H9 (cell line): ENCODE data around the gene SLC24A1. TPM values are rescaled to one million over a fixed set of nuclear protein-coding genes. Genes with fewer than 3 reads are reported as not detected.

ENCODE experiments used
- DNase-seq: peaks from one replicate; pipeline ENCODE4 v3.0.0-alpha.2; 2017
- H2AFZ ChIP-seq: one replicate; pipeline ENCODE4 v1.6.1; 2013; ENCODE audit warnings: mild to moderate bottlenecking, low read length, control low read depth, moderate library complexity
- H2AK5ac ChIP-seq: 2 replicates; pipeline ENCODE4 v1.6.1; 2013; ENCODE audit warnings: low read length, control low read depth, mixed read lengths; ENCODE audit not compliant: insufficient read length
- H2BK120ac ChIP-seq: one replicate; pipeline ENCODE4 v1.6.1; 2013; ENCODE audit warnings: low read depth, mild to moderate bottlenecking, low read length, control low read depth, inconsistent platforms; ENCODE audit not compliant: poor library complexity, severe bottlenecking
- H2BK12ac ChIP-seq: 2 replicates; pipeline ENCODE4 v1.6.1; 2013; ENCODE audit warnings: low read length, control low read depth, mixed read lengths, low read depth; ENCODE audit not compliant: insufficient read length
- H2BK15ac ChIP-seq: 2 replicates; pipeline ENCODE4 v1.6.1; 2013; ENCODE audit warnings: low read depth, low read length, control low read depth
- H2BK20ac ChIP-seq: one replicate; pipeline ENCODE4 v1.6.1; 2013; ENCODE audit warnings: low read depth, mild to moderate bottlenecking, low read length, control low read depth, inconsistent platforms; ENCODE audit not compliant: poor library complexity, severe bottlenecking
- H2BK5ac ChIP-seq: 2 replicates; pipeline ENCODE4 v1.6.1; 2013; ENCODE audit warnings: low read length, control low read depth, mixed read lengths; ENCODE audit not compliant: insufficient read length
- H3K14ac ChIP-seq: 2 replicates; pipeline ENCODE4 v1.6.1; 2013; ENCODE audit warnings: low read length, control low read depth; ENCODE audit not compliant: insufficient read depth
- H3K18ac ChIP-seq: 2 replicates; pipeline ENCODE4 v1.6.1; 2013; ENCODE audit warnings: low read depth, mild to moderate bottlenecking, mixed read lengths, low read length, control low read depth; ENCODE audit not compliant: insufficient read length
- H3K23ac ChIP-seq: 2 replicates; pipeline ENCODE4 v1.6.1; 2013; ENCODE audit warnings: low read length, control low read depth, mixed read lengths, low read depth; ENCODE audit not compliant: insufficient read length
- H3K23me2 ChIP-seq: 2 replicates; pipeline ENCODE4 v1.6.1; 2013; ENCODE audit warnings: low read depth, mild to moderate bottlenecking, mixed read lengths, low read length, control low read depth; ENCODE audit not compliant: insufficient read length, poor library complexity, severe bottlenecking
- H3K27ac ChIP-seq: 2 replicates; pipeline ENCODE4 v1.5.1; 2013; ENCODE audit warnings: low read length, control low read depth, mixed read lengths, low read depth; ENCODE audit not compliant: insufficient read length
- H3K27me3 ChIP-seq: 2 replicates; pipeline ENCODE4 v1.6.1; 2013; ENCODE audit warnings: low read length, control low read depth, inconsistent platforms; ENCODE audit not compliant: insufficient read depth
- H3K4ac ChIP-seq: 2 replicates; pipeline ENCODE4 v1.6.1; 2013; ENCODE audit warnings: low read depth, mild to moderate bottlenecking, control low read depth, inconsistent platforms, low read length, moderate library complexity
- H3K4me1 ChIP-seq: 2 replicates; pipeline ENCODE4 v1.6.1; 2013; ENCODE audit warnings: low read length, control low read depth, inconsistent platforms; ENCODE audit not compliant: insufficient read depth
- H3K4me2 ChIP-seq: 2 replicates; pipeline ENCODE4 v1.6.1; 2013; ENCODE audit warnings: low read length, control low read depth, mixed read lengths; ENCODE audit not compliant: insufficient read length, insufficient read depth
- H3K56ac ChIP-seq: 2 replicates; pipeline ENCODE4 v1.6.1; 2013; ENCODE audit warnings: low read depth, mild to moderate bottlenecking, mixed read lengths, low read length, control low read depth; ENCODE audit not compliant: insufficient read length
- H3K79me1 ChIP-seq: 2 replicates; pipeline ENCODE4 v1.6.1; 2013; ENCODE audit warnings: low read depth, mild to moderate bottlenecking, moderate library complexity, low read length, control low read depth, inconsistent platforms; ENCODE audit not compliant: insufficient read depth, poor library complexity, severe bottlenecking
- H3K79me2 ChIP-seq: 2 replicates; pipeline ENCODE4 v1.6.1; 2013; ENCODE audit warnings: low read length, control low read depth, inconsistent platforms; ENCODE audit not compliant: insufficient read depth
- H3K9ac ChIP-seq: 2 replicates; pipeline ENCODE4 v1.6.1; 2013; ENCODE audit warnings: low read length, control low read depth, mixed read lengths; ENCODE audit not compliant: insufficient read length; ENCODE audit errors: extremely low read depth
- H3K9me3 ChIP-seq: one replicate; pipeline ENCODE4 v1.6.1; 2013; ENCODE audit warnings: low read depth, low read length, inconsistent platforms; ENCODE audit not compliant: control insufficient read depth
- H3T11ph ChIP-seq: one replicate; pipeline ENCODE4 v1.6.1; 2013; ENCODE audit warnings: mild to moderate bottlenecking, low read length, control low read depth, inconsistent platforms
- H4K20me1 ChIP-seq: one replicate; pipeline ENCODE4 v1.6.1; 2013; ENCODE audit not compliant: control insufficient read depth, insufficient read length, insufficient read depth
- H4K5ac ChIP-seq: 2 replicates; pipeline ENCODE4 v1.6.1; 2013; ENCODE audit warnings: low read depth, mild to moderate bottlenecking, mixed read lengths, low read length, control low read depth; ENCODE audit not compliant: insufficient read length
- H4K8ac ChIP-seq: replicated peaks from 2 replicates; pipeline ENCODE4 v1.6.1; 2013; ENCODE audit warnings: low read length, control low read depth, mixed read lengths, low read depth; ENCODE audit not compliant: insufficient read length
- H4K91ac ChIP-seq: 2 replicates; pipeline ENCODE4 v1.6.1; 2013; ENCODE audit warnings: low read depth, mild to moderate bottlenecking, moderate library complexity, mixed read lengths, low read length, control low read depth; ENCODE audit not compliant: insufficient read length
- H3K27ac Mint-ChIP-seq, 3 experiments: 2 replicates in 2 of 3; 3 replicates in 1 of 3; pipeline ENCODE4 v1.8.0; 2020 to 2021; ENCODE audit warnings: mixed read lengths in 3 of 3, mild to moderate bottlenecking in 1 of 3, moderate library complexity in 1 of 3
- H3K27me3 Mint-ChIP-seq: 2 replicates; pipeline ENCODE4 v1.8.0; 2021; ENCODE audit warnings: low read depth, mild to moderate bottlenecking, moderate library complexity, mixed read lengths
- H3K36me3 Mint-ChIP-seq, 3 experiments: 2 replicates in 2 of 3; 3 replicates in 1 of 3; pipeline ENCODE4 v1.8.0; 2020 to 2021; ENCODE audit warnings: low read depth in 3 of 3, mixed read lengths in 3 of 3; ENCODE audit not compliant: insufficient read depth in 1 of 3
- H3K4me1 Mint-ChIP-seq, 2 experiments: 2 replicates each; pipeline ENCODE4 v1.8.0; 2020; ENCODE audit warnings: mixed read lengths in 2 of 2
- H3K4me3 Mint-ChIP-seq, 2 experiments: 2 replicates in 1 of 2; 3 replicates in 1 of 2; pipeline ENCODE4 v1.8.0; 2020 to 2021; ENCODE audit warnings: mild to moderate bottlenecking in 2 of 2, mixed read lengths in 2 of 2, moderate library complexity in 1 of 2
- H3K9me3 Mint-ChIP-seq, 2 experiments: 2 replicates in 1 of 2; 3 replicates in 1 of 2; pipeline ENCODE4 v1.8.0; 2020; ENCODE audit warnings: mild to moderate bottlenecking in 2 of 2, mixed read lengths in 2 of 2, moderate library complexity in 1 of 2
- CTCF ChIP-seq: fragments of 200-600 bp; sonication (generic); conservative IDR thresholded peaks from 3 replicates; pipeline ENCODE4 v1.8.0; 2021; ENCODE audit warnings: antibody characterized with exemption, mild to moderate bottlenecking
- WGBS: extraction: QIAGEN DNeasy Blood & Tissue Kit; methylation state at CpG from one replicate; pipeline ENCODE4 v1.1.7; 2013; ENCODE audit warnings: missing lambda C conversion rate, low lambda C conversion rate, mixed read lengths; ENCODE audit not compliant: insufficient read length; ENCODE audit errors: extremely low coverage; 5-methylcytosine and 5-hydroxymethylcytosine counted together
- total RNA-seq: library from RNA; stranded (reverse); gene quantifications from 2 replicates; pipeline ENCODE4 v1.2.1, GENCODE V29; 2021

Gene SLC24A1
- total RNA-seq, 1 experiment from 2014 or later, result 8.6 TPM

- H2BK120ac ChIP-seq, result no peak overlapping the region
- no peaks in the 10 kb centered on the region for H3K79me2 ChIP-seq
- no peak overlapping the region for H2BK12ac ChIP-seq
- no peak overlapping the region for H3K56ac ChIP-seq
- H3T11ph ChIP-seq, result no peak overlapping the region
- no peaks in the 10 kb centered on the region for H3K79me1 ChIP-seq
- H2BK5ac ChIP-seq, result no peak overlapping the region
- Mint-ChIP-seq H3K4me1 (peaks cover 6% of the 10 kb centered on the region in 2 experiments), H3K36me3 (no peaks in the 10 kb centered on the region), H3K9me3 (no peaks in the 10 kb centered on the region), H3K27ac (no peak overlapping the region), H3K27me3 (no peaks in the 10 kb centered on the region), H3K4me3 (no peak overlapping the region)
- H3K23ac ChIP-seq, result no peak overlapping the region
- H3K4ac ChIP-seq, result no peak overlapping the region
- no peak overlapping the region for H2AK5ac ChIP-seq
- H3K4me2 ChIP-seq, result no peak overlapping the region
- no peak overlapping the region for H3K18ac ChIP-seq
- H2BK15ac ChIP-seq, result no peak overlapping the region
- H2AFZ ChIP-seq, result no peak overlapping the region
- H3K23me2 ChIP-seq, result no peaks in the 10 kb centered on the region
- H4K91ac ChIP-seq, result no peak overlapping the region
- H3K27ac ChIP-seq, result no peak overlapping the region
- no peak overlapping the region for H3K9ac ChIP-seq
- H3K9me3 ChIP-seq, result no peaks in the 10 kb centered on the region
- H3K27me3 ChIP-seq, result no peaks in the 10 kb centered on the region
- H3K4me1 ChIP-seq, result no peaks in the 10 kb centered on the region
- DNase-seq, result no peak
- no CpG with 5 or more reads among the region's 5 CpGs for WGBS
- no peak overlapping the region for H3K14ac ChIP-seq
- no peaks in the 10 kb centered on the region for H4K20me1 ChIP-seq
- TF ChIP-seq CTCF, result no peak
- H2BK20ac ChIP-seq, result no peak overlapping the region
- no peak overlapping the region for H4K5ac ChIP-seq
- no peak overlapping the region for H4K8ac ChIP-seq
These were observed 32.2 kb downstream of the SLC24A1 start for GRCh38 chr15:65653801-65654521.
